H1 (cell line): Measurements from ENCODE around the gene SLC2A11. TPM values are rescaled to one million over a fixed set of nuclear protein-coding genes. Genes with fewer than 3 reads are reported as not detected.

Experiments
- CTCF ChIA-PET: fragments of 300-600 bp; sonication (Branson Sonifier 250); formaldehyde crosslinking; loops from one replicate; lab custom pipeline; 2021; ENCODE audit not compliant: partially characterized antibody; lab: Charles Lee
- POLR2A ChIA-PET: fragments of 300-600 bp; sonication (Branson Sonifier 250); formaldehyde crosslinking; loops from one replicate; lab custom pipeline; 2021; ENCODE audit warnings: inconsistent platforms; ENCODE audit not compliant: partially characterized antibody; lab: Charles Lee
- DNase-seq, 2 experiments: peaks; one replicate each; pipeline versions ENCODE4 v3.0.0 to v3.0.0-alpha.2; 2010 to 2022; ENCODE audit warnings: low spot score in 2 of 2, low read depth in 1 of 2, mixed read lengths in 1 of 2
- FAIRE-seq: peaks from 2 replicates; lab custom pipeline; 2011; peaks lifted over from hg19 to GRCh38; lab: Jason Lieb, UNC
- H2AFZ ChIP-seq: 2 replicates; pipeline ENCODE4 v1.8.1; 2012; ENCODE audit warnings: low read length, inconsistent platforms
- H2AK5ac ChIP-seq: 2 replicates; pipeline ENCODE4 v1.6.1; 2013; ENCODE audit warnings: low read depth, low read length
- H2BK120ac ChIP-seq: replicated peaks from 2 replicates; pipeline ENCODE3; 2013; ENCODE audit warnings: low read depth, low read length, inconsistent platforms
- H2BK12ac ChIP-seq: 2 replicates; pipeline ENCODE4 v1.6.1; 2013; ENCODE audit warnings: low read depth, low read length
- H2BK15ac ChIP-seq: 2 replicates; pipeline ENCODE4 v1.6.1; 2013; ENCODE audit warnings: low read length
- H2BK20ac ChIP-seq: 2 replicates; pipeline ENCODE4 v1.6.1; 2013; ENCODE audit warnings: low read length
- H2BK5ac ChIP-seq: 2 replicates; pipeline ENCODE4 v1.6.1; 2013; ENCODE audit warnings: low read depth, low read length
- H3K14ac ChIP-seq: 2 replicates; pipeline ENCODE4 v1.6.1; 2013; ENCODE audit warnings: inconsistent platforms; ENCODE audit not compliant: insufficient read length
- H3K18ac ChIP-seq: 2 replicates; pipeline ENCODE4 v1.6.1; 2013; ENCODE audit warnings: low read length; ENCODE audit errors: extremely low read depth
- H3K23ac ChIP-seq: 2 replicates; pipeline ENCODE4 v1.6.1; 2013; ENCODE audit warnings: inconsistent platforms; ENCODE audit not compliant: insufficient read length
- H3K23me2 ChIP-seq: 2 replicates; pipeline ENCODE4 v1.6.1; 2013; ENCODE audit warnings: low read depth, low read length
- H3K27ac ChIP-seq: 2 replicates; pipeline ENCODE4 v1.6.1; 2011; ENCODE audit warnings: low read depth, low read length, inconsistent platforms
- H3K27me3 ChIP-seq, 4 experiments: replicated peaks in 1 of 4; 1 replicate in 1 of 4; 2 replicates in 3 of 4; pipeline versions ENCODE4 v1.6.1 to v1.8.1; 2011 to 2013; ENCODE audit warnings: low read length in 3 of 4, mild to moderate bottlenecking in 3 of 4, inconsistent platforms in 2 of 4, mixed read lengths in 2 of 4, moderate library complexity in 1 of 4; ENCODE audit not compliant: control insufficient read depth in 3 of 4, insufficient read depth in 3 of 4; ENCODE audit errors: extremely low read depth in 1 of 4
- H3K36me3 ChIP-seq, 4 experiments: 2 replicates each; pipeline versions ENCODE4 v1.6.1 to v1.8.1; 2011 to 2013; ENCODE audit warnings: mild to moderate bottlenecking in 4 of 4, low read length in 3 of 4, moderate library complexity in 2 of 4, control low read depth in 1 of 4, inconsistent platforms in 1 of 4; ENCODE audit not compliant: insufficient read depth in 4 of 4, control insufficient read depth in 2 of 4
- H3K4ac ChIP-seq: replicated peaks from 2 replicates; pipeline ENCODE3; 2013; ENCODE audit warnings: low read length, low read depth, mixed read lengths, inconsistent platforms; ENCODE audit not compliant: insufficient read length
- H3K4me1 ChIP-seq, 4 experiments: replicated peaks in 1 of 4; 1 replicate in 1 of 4; 2 replicates in 3 of 4; pipeline versions ENCODE4 v1.6.1 to v1.8.1; 2011 to 2013; ENCODE audit warnings: low read length in 3 of 4, inconsistent platforms in 2 of 4, mixed read lengths in 1 of 4; ENCODE audit not compliant: insufficient read depth in 4 of 4, control insufficient read depth in 3 of 4
- H3K4me2 ChIP-seq, 2 experiments: 2 replicates each; pipeline versions ENCODE4 v1.6.1 to v1.8.1; 2011 to 2013; ENCODE audit warnings: low read depth in 2 of 2, low read length in 2 of 2, control low read depth in 1 of 2, inconsistent platforms in 1 of 2, mild to moderate bottlenecking in 1 of 2; ENCODE audit not compliant: insufficient read depth in 1 of 2
- H3K4me3 ChIP-seq, 4 experiments: fragments of 200-600, 300-600 bp in 1 of 4; sonication (generic), shearing (Covaris generic), sonication (Bioruptor Twin) in 1 of 4; 2 replicates each; pipeline versions ENCODE4 v1.5.1 to v1.8.1; 2011 to 2016; ENCODE audit warnings: low read length in 4 of 4, low read depth in 3 of 4, control low read depth in 2 of 4, inconsistent platforms in 2 of 4, mild to moderate bottlenecking in 2 of 4, mixed read lengths in 1 of 4, moderate library complexity in 1 of 4; ENCODE audit not compliant: insufficient read depth in 2 of 4; ENCODE audit errors: extremely low read depth in 1 of 4
- H3K56ac ChIP-seq: replicated peaks from 2 replicates; pipeline ENCODE3; 2013; ENCODE audit warnings: low read depth, mild to moderate bottlenecking, mixed read lengths, low read length, inconsistent platforms; ENCODE audit not compliant: insufficient read length
- H3K79me1 ChIP-seq: 2 replicates; pipeline ENCODE4 v1.6.1; 2013; ENCODE audit warnings: low read depth, low read length, control low read depth
- H3K79me2 ChIP-seq, 2 experiments: 2 replicates each; pipeline versions ENCODE4 v1.6.1 to v1.8.1; 2012 to 2013; ENCODE audit warnings: low read length in 2 of 2, mild to moderate bottlenecking in 2 of 2, inconsistent platforms in 1 of 2; ENCODE audit not compliant: insufficient read depth in 2 of 2, control insufficient read depth in 1 of 2
- H3K9ac ChIP-seq, 4 experiments: replicated peaks in 1 of 4; 1 replicate in 1 of 4; 2 replicates in 3 of 4; pipeline versions ENCODE4 v1.6.1 to v1.8.1; 2011 to 2013; ENCODE audit warnings: low read depth in 3 of 4, low read length in 3 of 4, control low read depth in 2 of 4, mild to moderate bottlenecking in 2 of 4, moderate library complexity in 2 of 4, inconsistent platforms in 1 of 4; ENCODE audit errors: extremely low read depth in 1 of 4
- H3K9me3 ChIP-seq, 2 experiments: 2 replicates each; pipeline versions ENCODE4 v1.6.1 to v1.8.1; 2012 to 2013; ENCODE audit warnings: mild to moderate bottlenecking in 2 of 2, moderate library complexity in 2 of 2, control low read depth in 1 of 2, inconsistent platforms in 1 of 2, low read depth in 1 of 2, low read length in 1 of 2, mixed read lengths in 1 of 2; ENCODE audit not compliant: insufficient read depth in 2 of 2
- H4K20me1 ChIP-seq, 2 experiments: replicated peaks in 1 of 2; 2 replicates each; pipeline versions ENCODE3 to v1.8.1; 2011 to 2013; ENCODE audit warnings: inconsistent platforms in 2 of 2, low read length in 2 of 2, mild to moderate bottlenecking in 1 of 2; ENCODE audit not compliant: insufficient read depth in 2 of 2, control insufficient read depth in 1 of 2
- H4K5ac ChIP-seq: 2 replicates; pipeline ENCODE4 v1.6.1; 2013; ENCODE audit warnings: low read length, low read depth, mixed read lengths, inconsistent platforms; ENCODE audit not compliant: insufficient read length
- H4K8ac ChIP-seq: 2 replicates; pipeline ENCODE4 v1.8.0; 2013; ENCODE audit warnings: mild to moderate bottlenecking, moderate library complexity, low read length, inconsistent platforms; ENCODE audit not compliant: insufficient read depth; ENCODE audit errors: extremely low read depth
- H4K91ac ChIP-seq: replicated peaks from 2 replicates; pipeline ENCODE3; 2013; ENCODE audit warnings: low read length, mixed read lengths, inconsistent platforms; ENCODE audit not compliant: insufficient read length
- NRF1 ChIP-seq: IDR thresholded peaks from 2 replicates; pipeline ENCODE4 v1.6.1; 2011; ENCODE audit warnings: mild to moderate bottlenecking, low read depth, low read length, improper control_type of control experiment
- RAD21 ChIP-seq, 2 experiments: IDR thresholded peaks in 1 of 2; conservative IDR thresholded peaks in 1 of 2; 2 replicates each; pipeline ENCODE4 v1.6.1; 2011; ENCODE audit warnings: low read depth in 2 of 2, low read length in 2 of 2, improper control_type of control experiment in 1 of 2, inconsistent platforms in 1 of 2, mild to moderate bottlenecking in 1 of 2, moderate library complexity in 1 of 2
- SAP30 ChIP-seq: fragments of 300-600 bp; sonication (generic); IDR thresholded peaks from 2 replicates; pipeline ENCODE4 v1.7.1; 2012; ENCODE audit warnings: low read length, moderate library complexity, mild to moderate bottlenecking, inconsistent platforms; ENCODE audit not compliant: insufficient read depth, insufficient replicate concordance
- TBP ChIP-seq: IDR thresholded peaks from 2 replicates; pipeline ENCODE4 v1.6.1; 2011; ENCODE audit warnings: low read depth, low read length, improper control_type of control experiment
- WGBS, 2 experiments: shearing (Covaris generic) in 1 of 2; methylation state at CpG; one replicate each; pipeline versions ENCODE4 v1.1.6 to v1.1.7; 2013 to 2015; ENCODE audit warnings: low lambda C conversion rate in 2 of 2, mixed read lengths in 2 of 2, inconsistent platforms in 1 of 2, low coverage in 1 of 2, missing lambda C conversion rate in 1 of 2; ENCODE audit not compliant: insufficient replicate concordance in 2 of 2, insufficient coverage in 1 of 2, insufficient read length in 1 of 2; ENCODE audit errors: extremely low coverage in 1 of 2, missing lambda C conversion rate in 1 of 2; 5-methylcytosine and 5-hydroxymethylcytosine counted together
- polyA plus RNA-seq, 7 experiments: library from polyadenylated mRNA; depleted of rRNA in 3 of 7; stranded (reverse) in 5 of 7; unstranded in 2 of 7; fragments of >200 nt in 5 of 7; fragments of 200-250 nt in 2 of 7; gene quantifications; 1 replicate in 5 of 7; 2 replicates in 1 of 7; 4 replicates in 1 of 7; pipeline versions ENCODE4 v1.2.1 to v1.2.3, GENCODE V29; 2011 to 2013; ENCODE audit warnings: missing spikeins in 2 of 7, mixed read lengths in 2 of 7
- total RNA-seq: library from RNA; stranded (reverse); fragmentation: NEBNext Ultra II Directional; extraction: Animal tissue kit (Norgen Biotek cat#: 25700); gene quantifications from 2 replicates; pipeline ENCODE4 v1.2.1, GENCODE V29; 2021
- TF ChIP-seq, protein P1 (sequence below): IDR thresholded peaks from 2 replicates; pipeline ENCODE4 v1.6.1; 2012; ENCODE audit warnings: inconsistent platforms

Gene SLC2A11
- total and polyA plus RNA-seq, 2 of the 8 experiments (the other 6 are each of a cell fraction or from before 2014, with no cell fraction given): 10.7 to 12.5 TPM

DNA sequence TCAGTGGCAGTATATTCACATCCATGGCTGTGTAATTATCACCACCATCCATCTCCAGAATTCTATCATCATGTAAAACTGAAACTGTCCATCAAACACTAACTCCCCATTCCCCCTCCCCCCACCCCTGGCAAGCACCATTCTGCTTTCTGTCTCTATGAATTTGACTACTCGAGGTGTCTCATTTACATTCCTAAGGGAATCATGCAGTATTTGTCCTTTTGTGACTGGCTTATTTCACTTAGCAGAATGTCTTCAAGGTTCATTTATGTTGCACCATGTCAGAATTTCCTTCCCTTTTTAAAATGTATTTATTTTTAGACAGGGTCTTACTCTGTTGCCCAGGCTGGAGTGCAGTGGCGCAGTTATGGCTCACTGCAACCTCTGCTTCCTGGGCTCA, 39.1 kb upstream of the SLC2A11 start:
- WGBS, 2 experiments: 96% methylated on average over 2 of the region's 2 CpGs; no CpG with 5 or more reads in 1 of the 2 experiments
- Histone ChIP-seq H3K79me1 (no peaks in the 10 kb centered on the region), H2BK5ac (no peak overlapping the region), H2AK5ac (no peak overlapping the region), H2BK12ac (no peak overlapping the region), H3K79me2 (no peaks in the 10 kb centered on the region), H3K27ac (no peak overlapping the region), H2BK15ac (no peak overlapping the region), H4K8ac (no peak overlapping the region), H3K14ac (no peak overlapping the region), H2AFZ (no peak overlapping the region), H3K9me3 (no peaks in the 10 kb centered on the region), H4K5ac (no peak overlapping the region), H3K18ac (no peak overlapping the region), H3K23ac (no peak overlapping the region), H3K9ac (no peak overlapping the region), H3K23me2 (no peaks in the 10 kb centered on the region), H3K4me2 (no peak overlapping the region), H4K91ac (no peak overlapping the region), H2BK120ac (no peak overlapping the region), H3K56ac (no peak overlapping the region), H4K20me1 (peaks cover 0 to 4% of the 10 kb centered on the region in 2 experiments), H3K4ac (no peak overlapping the region), H3K27me3 (no peaks in the 10 kb centered on the region), H3K4me3 (no peak overlapping the region), H3K4me1 (no peaks in the 10 kb centered on the region), H3K36me3 (peaks cover 5 to 60% (median 17%) of the 10 kb centered on the region in 4 experiments; a peak in 7 of 8 replicates), H2BK20ac (no peak overlapping the region)
- ChIA-PET CTCF (interaction anchor here (0.9 kb wide), 1 partner anchor 13 kb away, joined by 3 read pairs; no protein-coding TSS in a partner anchor), POLR2A (interaction anchor here (0.7 kb wide), 1 partner anchor 17 kb away, joined by 5 read pairs; no protein-coding TSS in a partner anchor)
- no peak for DNase-seq
- FAIRE-seq: no peak
- TF ChIP-seq NRF1 (no peak), SAP30 (no peak), RAD21 (IDR thresholded peaks at IDR 0.05 in 1 of 2, conservative IDR thresholded peaks at IDR 0.05 in 1 of 2; ENCODE audit: low read depth in 2 of 2, low read length in 2 of 2) (no peak), TBP (no peak)
- TF ChIP-seq, protein P1, sequence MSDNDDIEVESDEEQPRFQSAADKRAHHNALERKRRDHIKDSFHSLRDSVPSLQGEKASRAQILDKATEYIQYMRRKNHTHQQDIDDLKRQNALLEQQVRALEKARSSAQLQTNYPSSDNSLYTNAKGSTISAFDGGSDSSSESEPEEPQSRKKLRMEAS: no peak
